ENCODE measurements around the gene ARID1A. TPM values are rescaled to one million over a fixed set of nuclear protein-coding genes. Genes with fewer than 3 reads are reported as not detected.

The ARID1A gene
- polyA plus RNA-seq, 1 donor (not counting 4 experiments of a cell fraction or from before 2014, with no cell fraction given), result 10.2 TPM

DNA sequence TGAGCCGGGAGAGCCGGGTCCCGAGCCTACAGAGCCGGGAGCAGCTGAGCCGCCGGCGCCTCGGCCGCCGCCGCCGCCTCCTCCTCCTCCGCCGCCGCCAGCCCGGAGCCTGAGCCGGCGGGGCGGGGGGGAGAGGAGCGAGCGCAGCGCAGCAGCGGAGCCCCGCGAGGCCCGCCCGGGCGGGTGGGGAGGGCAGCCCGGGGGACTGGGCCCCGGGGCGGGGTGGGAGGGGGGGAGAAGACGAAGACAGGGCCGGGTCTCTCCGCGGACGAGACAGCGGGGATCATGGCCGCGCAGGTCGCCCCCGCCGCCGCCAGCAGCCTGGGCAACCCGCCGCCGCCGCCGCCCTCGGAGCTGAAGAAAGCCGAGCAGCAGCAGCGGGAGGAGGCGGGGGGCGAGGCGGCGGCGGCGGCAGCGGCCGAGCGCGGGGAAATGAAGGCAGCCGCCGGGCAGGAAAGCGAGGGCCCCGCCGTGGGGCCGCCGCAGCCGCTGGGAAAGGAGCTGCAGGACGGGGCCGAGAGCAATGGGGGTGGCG, 371 bp downstream of the ARID1A start:
- H3K4me1 ChIP-seq (ENCODE audit: control insufficient read depth, extremely low read depth, insufficient read depth, low read length), result peaks cover 54% of the 10 kb centered on the region
- H2AFZ ChIP-seq (ENCODE audit: control insufficient read depth, low read length), result no peak overlapping the region

DNA sequence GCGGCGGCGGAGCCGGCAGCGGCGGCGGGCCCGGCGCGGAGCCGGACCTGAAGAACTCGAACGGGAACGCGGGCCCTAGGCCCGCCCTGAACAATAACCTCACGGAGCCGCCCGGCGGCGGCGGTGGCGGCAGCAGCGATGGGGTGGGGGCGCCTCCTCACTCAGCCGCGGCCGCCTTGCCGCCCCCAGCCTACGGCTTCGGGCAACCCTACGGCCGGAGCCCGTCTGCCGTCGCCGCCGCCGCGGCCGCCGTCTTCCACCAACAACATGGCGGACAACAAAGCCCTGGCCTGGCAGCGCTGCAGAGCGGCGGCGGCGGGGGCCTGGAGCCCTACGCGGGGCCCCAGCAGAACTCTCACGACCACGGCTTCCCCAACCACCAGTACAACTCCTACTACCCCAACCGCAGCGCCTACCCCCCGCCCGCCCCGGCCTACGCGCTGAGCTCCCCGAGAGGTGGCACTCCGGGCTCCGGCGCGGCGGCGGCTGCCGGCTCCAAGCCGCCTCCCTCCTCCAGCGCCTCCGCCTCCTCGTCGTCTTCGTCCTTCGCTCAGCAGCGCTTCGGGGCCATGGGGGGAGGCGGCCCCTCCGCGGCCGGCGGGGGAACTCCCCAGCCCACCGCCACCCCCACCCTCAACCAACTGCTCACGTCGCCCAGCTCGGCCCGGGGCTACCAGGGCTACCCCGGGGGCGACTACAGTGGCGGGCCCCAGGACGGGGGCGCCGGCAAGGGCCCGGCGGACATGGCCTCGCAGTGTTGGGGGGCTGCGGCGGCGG, 1.0 kb downstream of the ARID1A start:
- peaks cover 60% of the 10 kb centered on the region for H3K4me1 ChIP-seq (ENCODE audit: control insufficient read depth, extremely low read depth, insufficient read depth, low read length)
- H3K9me1 ChIP-seq (ENCODE audit: control insufficient read depth, extremely low read depth, insufficient read depth, low read length), result no peaks in the 10 kb centered on the region
- no peak for DNase-seq (ENCODE audit: low read depth, low spot score)
- H3K9ac ChIP-seq (ENCODE audit: control insufficient read depth, extremely low read depth, insufficient read depth, low read length), result peak overlapping the region; percentile 82
- H3K4me2 ChIP-seq (ENCODE audit: control insufficient read depth, extremely low read depth, insufficient read depth, low read depth, low read length), result peak overlapping the region; percentile 82
- H2AFZ ChIP-seq (ENCODE audit: control insufficient read depth, low read length), result no peak overlapping the region
- H3K4me3 ChIP-seq (ENCODE audit: control insufficient read depth in 2 of 3, extremely low read depth in 1 of 3, insufficient read depth in 2 of 3, low read depth in 1 of 3, low read length in 3 of 3), result peak overlapping the region; percentile 67 to 77 (median 72)
- no peaks in the 10 kb centered on the region for H3K27me3 ChIP-seq (ENCODE audit: control insufficient read depth, extremely low read depth, insufficient read depth, low read length)
- peak overlapping the region; percentile 66 for H3K27ac ChIP-seq (ENCODE audit: control insufficient read depth, insufficient read depth, low read length)
- H3K36me3 ChIP-seq (ENCODE audit: control insufficient read depth in 2 of 2, extremely low read depth in 1 of 2, insufficient read depth in 2 of 2, low read length in 2 of 2), result no peaks in the 10 kb centered on the region
- H4K20me1 ChIP-seq (ENCODE audit: control insufficient read depth, extremely low read depth, insufficient read depth, low read length), result peaks cover 5% of the 10 kb centered on the region
- TF ChIP-seq EZH2 (IDR thresholded peaks at IDR 0.05; ENCODE audit: low read length) (no peak), CTCF (optimal IDR thresholded peaks at IDR 0.05 in 1 of 3, IDR thresholded peaks at IDR 0.05 in 1 of 3, conservative IDR thresholded peaks at IDR 0.05 in 1 of 3; ENCODE audit: extremely low read depth in 1 of 3, insufficient read depth in 2 of 3, low read length in 3 of 3) (no peak)
- peaks cover 52% of the 10 kb centered on the region for H3K79me2 ChIP-seq (ENCODE audit: control insufficient read depth, insufficient read depth, low read length)
- H3K9me3 ChIP-seq (ENCODE audit: control insufficient read depth, low read depth, low read length), result no peaks in the 10 kb centered on the region
- dilution Hi-C loops (cut with MboI; ENCODE audit: extremely low pct_ligation_motif_present, low sequenced_read_pairs), result no loop called here
- FAIRE-seq, result no peak

More for the DNA sequence above, 371 bp downstream of the ARID1A start:
- dilution Hi-C loops (cut with MboI; ENCODE audit: extremely low pct_ligation_motif_present, low sequenced_read_pairs), result no loop called here
- H3K4me2 ChIP-seq (ENCODE audit: control insufficient read depth, extremely low read depth, insufficient read depth, low read depth, low read length), result peak overlapping the region; percentile 82
- no peaks in the 10 kb centered on the region for H3K9me1 ChIP-seq (ENCODE audit: control insufficient read depth, extremely low read depth, insufficient read depth, low read length)
- no peaks in the 10 kb centered on the region for H3K9me3 ChIP-seq (ENCODE audit: control insufficient read depth, low read depth, low read length)
- H3K27me3 ChIP-seq (ENCODE audit: control insufficient read depth, extremely low read depth, insufficient read depth, low read length), result no peaks in the 10 kb centered on the region
- peak overlapping the region; percentile 82 for H3K9ac ChIP-seq (ENCODE audit: control insufficient read depth, extremely low read depth, insufficient read depth, low read length)
- peak overlapping the region; percentile 66 for H3K27ac ChIP-seq (ENCODE audit: control insufficient read depth, insufficient read depth, low read length)
- peaks cover 5% of the 10 kb centered on the region for H4K20me1 ChIP-seq (ENCODE audit: control insufficient read depth, extremely low read depth, insufficient read depth, low read length)
- FAIRE-seq (no peak), DNase-seq (ENCODE audit: low read depth, low spot score) (no peak)
- peak overlapping the region; percentile 67 to 77 (median 72) for H3K4me3 ChIP-seq (ENCODE audit: control insufficient read depth in 2 of 3, extremely low read depth in 1 of 3, insufficient read depth in 2 of 3, low read depth in 1 of 3, low read length in 3 of 3)
- peaks cover 46% of the 10 kb centered on the region for H3K79me2 ChIP-seq (ENCODE audit: control insufficient read depth, insufficient read depth, low read length)
- H3K36me3 ChIP-seq (ENCODE audit: control insufficient read depth in 2 of 2, extremely low read depth in 1 of 2, insufficient read depth in 2 of 2, low read length in 2 of 2), result no peaks in the 10 kb centered on the region
- no peak for TF ChIP-seq CTCF (optimal IDR thresholded peaks at IDR 0.05 in 1 of 3, IDR thresholded peaks at IDR 0.05 in 1 of 3, conservative IDR thresholded peaks at IDR 0.05 in 1 of 3; ENCODE audit: extremely low read depth in 1 of 3, insufficient read depth in 2 of 3, low read length in 3 of 3)
- no peak for TF ChIP-seq EZH2 (IDR thresholded peaks at IDR 0.05; ENCODE audit: low read length)

Measured in keratinocyte (primary cell).